RWPE1 (cell line): ENCODE measurements around the gene C19orf12.

Experiments used
- CTCF ChIA-PET: fragments of 350-600 bp; sonication (Branson Sonifier 250); formaldehyde crosslinking; extraction: SDS; loops from one replicate; lab custom pipeline; 2021; lab: Yijun Ruan, JAX
- POLR2A ChIA-PET: fragments of 400-600 bp; formaldehyde crosslinking; extraction: SDS; loops from one replicate; lab custom pipeline; 2020; ENCODE audit warnings: antibody characterized with exemption; ENCODE audit not compliant: low non-redundant PET; lab: Yijun Ruan, JAX
- DNase-seq: peaks from one replicate; pipeline ENCODE4 v3.0.0; 2012; ENCODE audit warnings: low spot score
- H3K27ac ChIP-seq: fragments of 450-650 bp; 2 replicates; pipeline ENCODE4 v1.5.1; 2017
- CTCF ChIP-seq: fragments of 450-650 bp; conservative IDR thresholded peaks from 2 replicates; pipeline ENCODE4 v1.5.1; 2017; ENCODE audit warnings: low read depth, mild to moderate bottlenecking

Gene C19orf12

DNA sequence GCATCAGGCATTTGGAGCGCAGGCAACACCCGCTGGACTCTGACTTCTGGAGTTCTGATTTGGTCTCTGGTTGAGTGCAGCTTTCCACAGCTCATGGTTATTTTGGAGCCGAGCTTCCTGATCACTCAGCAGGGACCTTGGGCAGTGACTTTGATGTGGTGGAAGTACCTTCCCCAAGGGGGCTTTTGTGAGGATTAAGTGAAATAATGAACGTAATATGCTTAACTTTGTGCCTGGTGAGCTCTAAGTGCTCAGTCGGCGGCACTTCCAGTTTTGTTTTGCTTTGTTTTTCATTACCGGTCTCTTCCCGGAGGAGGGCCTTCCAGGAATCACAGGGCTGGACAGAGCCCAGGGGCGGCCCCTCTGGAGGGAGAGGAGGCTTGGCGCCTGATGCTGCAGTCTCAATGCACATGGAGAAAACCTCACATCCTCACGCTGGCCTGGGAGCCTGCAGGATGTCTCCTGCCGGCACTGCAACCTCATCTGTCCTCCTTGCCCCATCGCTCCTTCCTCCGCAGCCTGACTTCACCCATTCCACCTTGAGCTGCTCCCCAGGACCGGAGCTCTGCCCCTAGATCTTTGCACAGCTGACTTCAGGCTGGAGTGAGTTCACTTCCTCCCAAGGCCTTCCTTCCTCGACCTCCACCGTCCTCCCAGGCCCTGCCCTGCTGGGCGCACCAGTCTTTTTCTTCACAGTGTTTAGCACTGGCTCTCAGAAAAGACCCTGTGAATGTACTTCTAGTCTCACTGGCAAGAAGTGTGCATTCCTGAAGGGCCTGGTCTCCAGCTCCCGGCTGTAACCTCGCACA is 48.3 kb downstream of the C19orf12 start:
- ChIA-PET POLR2A (interaction anchor here (0.5 to 1.7 kb wide), 3 partner anchors 13 to 57 kb away, joined by 3 to 5 read pairs (median 3); no protein-coding TSS in a partner anchor), CTCF (interaction anchor here (0.6 to 2.0 kb wide), 5 partner anchors 27 to 139 kb away, joined by 3 to 7 read pairs (median 6); no protein-coding TSS in a partner anchor)
- DNase-seq = no peak
- H3K27ac ChIP-seq = peak overlapping the region; percentile 84
- TF ChIP-seq CTCF = no peak

- peak overlapping the region; percentile 84 for H3K27ac ChIP-seq
- no peak for DNase-seq
- CTCF ChIA-PET = interaction anchor here (0.6 to 2.0 kb wide), 5 partner anchors 10 to 56 kb away, joined by 3 to 7 read pairs (median 5); no protein-coding TSS in a partner anchor
- POLR2A ChIA-PET = interaction anchor here (0.5 to 1.7 kb wide), 4 partner anchors 13 to 60 kb away, joined by 3 to 5 read pairs (median 4); partner anchors contain the start of gene POP4
- TF ChIP-seq CTCF = no peak
These were observed 49.1 kb downstream of the C19orf12 start for GRCh38 chr19:29665826-29666577.

DNA sequence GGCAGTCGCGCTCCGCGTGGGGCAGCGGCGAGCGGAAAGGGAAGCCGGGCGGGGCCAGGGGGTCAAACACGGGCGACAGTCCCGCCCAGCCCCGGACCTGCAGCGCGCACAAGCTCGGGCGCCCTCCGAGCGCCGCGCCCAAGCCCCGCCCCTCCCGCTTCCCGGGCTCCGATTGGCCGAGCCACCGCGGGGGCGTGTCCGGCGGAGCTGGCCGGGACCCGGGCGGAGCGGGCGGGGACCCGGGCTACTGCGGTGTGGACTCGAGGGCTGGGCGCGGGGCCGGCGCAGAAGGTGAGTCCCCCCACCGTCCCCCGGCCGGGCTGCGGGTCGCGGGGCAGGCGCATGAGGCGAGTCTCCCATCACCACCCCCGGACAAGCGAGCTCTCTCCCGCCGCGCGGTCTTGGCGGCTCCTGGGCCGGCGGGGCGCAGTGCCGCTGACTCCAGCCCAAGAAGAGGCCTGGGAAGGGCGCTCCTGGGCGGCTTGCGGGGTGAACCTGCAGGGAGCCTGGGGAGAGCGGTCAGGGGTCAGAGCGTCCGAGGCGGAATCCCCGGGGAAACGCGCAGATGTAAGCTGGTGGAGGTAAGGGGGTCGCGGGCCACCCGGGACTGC is 49.7 kb downstream of the C19orf12 start, which contains the start of gene PLEKHF1:
PLEKHF1 (plus strand) TSS at position 247 of the 611 bp plus-strand sequence. CDS start 8,379 bp downstream, outside the sequence.
- peak; percentile 86 for DNase-seq
- ChIA-PET CTCF (interaction anchor here (0.7 to 2.0 kb wide), 5 partner anchors 11 to 178 kb away, joined by 3 to 7 read pairs (median 5); no protein-coding TSS in a partner anchor), POLR2A (interaction anchor here (0.7 to 1.2 kb wide), 2 partner anchors 31 to 60 kb away, joined by 3 to 5 read pairs; partner anchors contain the start of gene POP4)
- TF ChIP-seq CTCF = no peak
- H3K27ac ChIP-seq = peak within 1 kb of the TSS; percentile 84

- H3K27ac ChIP-seq = peak overlapping the region; percentile 84
- CTCF ChIA-PET = interaction anchor here (0.7 to 2.0 kb wide), 5 partner anchors 11 to 179 kb away, joined by 3 to 7 read pairs (median 5); no protein-coding TSS in a partner anchor
- DNase-seq = no peak
- no peak; the same call in 1 of the 2 replicates for TF ChIP-seq CTCF
- POLR2A ChIA-PET = interaction anchor here (0.7 to 1.2 kb wide), 2 partner anchors 30 to 59 kb away, joined by 3 to 5 read pairs; partner anchors contain the start of gene POP4
These were observed 50.3 kb downstream of the C19orf12 start for GRCh38 chr19:29664753-29665214.

DNA sequence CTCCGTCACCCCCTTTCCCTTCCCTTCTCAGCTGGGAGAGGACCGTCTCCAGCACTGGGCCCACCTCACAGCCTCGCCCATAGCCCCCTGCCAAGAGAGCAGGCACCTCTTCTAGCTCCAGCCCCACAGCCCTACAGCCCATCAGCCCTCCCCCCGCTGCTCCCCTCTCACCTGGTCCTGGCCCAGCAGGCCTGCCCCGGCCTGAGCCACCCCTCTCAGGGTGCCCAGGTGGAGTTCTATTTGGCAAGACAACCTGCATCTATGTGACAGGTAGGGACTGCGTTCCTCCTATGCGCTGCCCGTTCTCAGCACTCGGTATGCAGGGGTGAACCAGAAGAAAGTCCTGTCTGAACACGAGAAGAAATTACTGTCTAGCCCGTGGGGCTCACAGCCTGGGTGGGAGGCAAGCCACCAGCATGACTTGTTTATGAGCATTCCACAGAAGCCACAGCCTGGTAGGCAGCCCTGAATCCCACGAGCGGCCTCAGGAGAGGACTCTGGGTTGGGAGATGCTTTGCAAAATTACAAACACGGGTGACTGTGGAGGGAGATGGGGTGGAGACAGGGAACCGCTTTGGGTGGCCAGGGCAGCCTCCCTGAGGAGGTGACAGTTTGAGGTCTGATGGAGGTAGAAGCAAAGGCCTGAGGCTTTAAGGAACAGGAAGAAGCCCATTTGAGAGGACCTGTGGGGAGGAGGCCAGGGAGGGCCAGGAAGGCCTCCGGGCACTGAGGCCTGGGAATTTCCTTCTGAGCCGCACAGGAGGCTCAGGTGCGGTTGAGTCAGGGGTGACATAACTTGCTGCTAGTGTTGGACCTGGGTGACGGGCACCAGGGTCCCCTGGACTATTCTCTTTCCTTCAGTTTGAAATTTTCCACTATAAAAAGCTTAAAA is 51.0 kb downstream of the C19orf12 start:
- ChIA-PET POLR2A (interaction anchor here (1.2 kb wide), 1 partner anchor 58 kb away, joined by 5 read pairs; the partner anchor contains the start of gene POP4), CTCF (interaction anchor here (0.6 to 1.3 kb wide), 3 partner anchors 14 to 96 kb away, joined by 3 to 4 read pairs (median 4); no protein-coding TSS in a partner anchor)
- DNase-seq = no peak
- TF ChIP-seq CTCF = no peak
- H3K27ac ChIP-seq = peak overlapping the region; percentile 84
